ENCODE data around the gene SLMAP. TPM values are rescaled to one million over a fixed set of nuclear protein-coding genes. Genes with fewer than 3 reads are reported as not detected.

SLMAP gene
- polyA plus RNA-seq, 1 of the 3 experiments (the other 2 are of a cell fraction) = 10.5 TPM

GRCh38 chr3:57818772-57819171 lies 62.7 kb downstream of the SLMAP start:
- Histone ChIP-seq H3K4me3 (ENCODE audit: low read depth in 2 of 2, low read length in 1 of 2) (no peak overlapping the region), H3K36me3 (replicated peaks in 1 of 2; ENCODE audit: control insufficient read depth in 1 of 2, insufficient read depth in 2 of 2, low read length in 1 of 2) (peaks cover 0 to under 1% of the 10 kb centered on the region in 2 experiments), H3K9me3 (no peaks in the 10 kb centered on the region), H3K79me2 (ENCODE audit: insufficient read depth) (peaks cover 66% of the 10 kb centered on the region), H2AFZ (ENCODE audit: low read depth) (no peak overlapping the region), H3K27me3 (ENCODE audit: insufficient read depth) (no peaks in the 10 kb centered on the region), H3K27ac (ENCODE audit: low read depth in 2 of 2, low read length in 1 of 2) (no peak overlapping the region), H3F3A (replicated peaks; ENCODE audit: insufficient read depth) (peaks cover 8% of the 10 kb centered on the region), H3K4me2 (no peak overlapping the region), H3K4me1 (ENCODE audit: control insufficient read depth in 1 of 2, insufficient read depth in 2 of 2, low read depth in 1 of 2, low read length in 1 of 2) (peaks cover 4 to 5% of the 10 kb centered on the region in 2 experiments; a peak in 3 of 4 replicates), H3K9me2 (no peaks in the 10 kb centered on the region), H3K9ac (no peak overlapping the region), H4K20me1 (ENCODE audit: insufficient read depth) (peaks cover 30% of the 10 kb centered on the region)
- DNase-seq = no peak
- TF ChIP-seq, protein P1, sequence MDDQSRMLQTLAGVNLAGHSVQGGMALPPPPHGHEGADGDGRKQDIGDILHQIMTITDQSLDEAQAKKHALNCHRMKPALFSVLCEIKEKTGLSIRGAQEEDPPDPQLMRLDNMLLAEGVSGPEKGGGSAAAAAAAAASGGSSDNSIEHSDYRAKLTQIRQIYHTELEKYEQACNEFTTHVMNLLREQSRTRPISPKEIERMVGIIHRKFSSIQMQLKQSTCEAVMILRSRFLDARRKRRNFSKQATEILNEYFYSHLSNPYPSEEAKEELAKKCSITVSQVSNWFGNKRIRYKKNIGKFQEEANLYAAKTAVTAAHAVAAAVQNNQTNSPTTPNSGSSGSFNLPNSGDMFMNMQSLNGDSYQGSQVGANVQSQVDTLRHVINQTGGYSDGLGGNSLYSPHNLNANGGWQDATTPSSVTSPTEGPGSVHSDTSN (IDR thresholded peaks at IDR 0.05) = no peak
- TF ChIP-seq MXI1 (IDR thresholded peaks at IDR 0.05; ENCODE audit: low read depth, low read length) = no peak
- TF ChIP-seq TAF1 (IDR thresholded peaks at IDR 0.05; ENCODE audit: borderline replicate concordance, low read depth, low read length) = no peak
- no peak for TF ChIP-seq TEAD4 (IDR thresholded peaks at IDR 0.05; ENCODE audit: borderline replicate concordance, insufficient read depth)
- TF ChIP-seq GABPA (IDR thresholded peaks at IDR 0.05; ENCODE audit: low read depth) = no peak
- TF ChIP-seq ELF1 (IDR thresholded peaks at IDR 0.05) = no peak
- TF ChIP-seq FOXM1 (IDR thresholded peaks at IDR 0.05; ENCODE audit: low read depth) = no peak
- no peak for TF ChIP-seq CHD2 (IDR thresholded peaks at IDR 0.05; ENCODE audit: low read length, partially characterized antibody)
- no peak for TF ChIP-seq EP300 (IDR thresholded peaks at IDR 0.05; ENCODE audit: borderline replicate concordance in 1 of 2, low read depth in 1 of 2, low read length in 1 of 2)
- TF ChIP-seq RAD21 (IDR thresholded peaks at IDR 0.05; ENCODE audit: low read length) = no peak
- TF ChIP-seq, protein P2, sequence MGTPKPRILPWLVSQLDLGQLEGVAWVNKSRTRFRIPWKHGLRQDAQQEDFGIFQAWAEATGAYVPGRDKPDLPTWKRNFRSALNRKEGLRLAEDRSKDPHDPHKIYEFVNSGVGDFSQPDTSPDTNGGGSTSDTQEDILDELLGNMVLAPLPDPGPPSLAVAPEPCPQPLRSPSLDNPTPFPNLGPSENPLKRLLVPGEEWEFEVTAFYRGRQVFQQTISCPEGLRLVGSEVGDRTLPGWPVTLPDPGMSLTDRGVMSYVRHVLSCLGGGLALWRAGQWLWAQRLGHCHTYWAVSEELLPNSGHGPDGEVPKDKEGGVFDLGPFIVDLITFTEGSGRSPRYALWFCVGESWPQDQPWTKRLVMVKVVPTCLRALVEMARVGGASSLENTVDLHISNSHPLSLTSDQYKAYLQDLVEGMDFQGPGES (IDR thresholded peaks at IDR 0.05; ENCODE audit: low read depth, low read length) = no peak
- TF ChIP-seq USF1 (IDR thresholded peaks at IDR 0.05; ENCODE audit: borderline replicate concordance, low read depth) = no peak
- no peak for TF ChIP-seq RCOR1 (IDR thresholded peaks at IDR 0.05; ENCODE audit: low read length)
- no peak for TF ChIP-seq EZH2phosphoT487 (IDR thresholded peaks at IDR 0.05; ENCODE audit: borderline replicate concordance, low read depth)
- TF ChIP-seq GATA2 (CRISPR knock-in tag; IDR thresholded peaks at IDR 0.05) = no peak
- no peak for TF ChIP-seq JUND (IDR thresholded peaks at IDR 0.05)
- CTCF ChIA-PET = no interaction called here
- POLR2A ChIA-PET = no interaction called here

DNA sequence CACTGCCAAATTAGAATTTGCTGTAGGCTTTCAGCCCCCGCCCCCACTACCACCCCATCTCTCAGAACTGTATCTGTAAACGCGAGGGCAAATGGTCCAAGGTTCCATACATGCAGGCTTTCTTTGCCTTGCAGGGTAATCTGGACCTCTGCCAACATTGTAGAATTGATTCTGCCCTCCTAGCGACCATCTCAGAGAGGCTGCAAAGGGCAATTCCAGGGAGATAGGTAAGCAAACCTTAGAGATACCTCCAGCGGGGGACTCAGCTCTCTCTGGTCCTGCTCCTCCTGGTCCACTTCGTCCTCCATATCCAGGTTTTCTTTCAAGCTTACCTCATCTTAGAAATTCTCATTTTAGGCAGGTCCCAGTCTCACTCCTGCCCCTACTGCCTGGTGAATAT lies 64.4 kb downstream of the SLMAP start:
- no peaks in the 10 kb centered on the region for H3K9me2 ChIP-seq
- no peak overlapping the region for H3K4me2 ChIP-seq
- TF ChIP-seq FOXM1 (IDR thresholded peaks at IDR 0.05; ENCODE audit: low read depth) (no peak), NFIC (IDR thresholded peaks at IDR 0.05; ENCODE audit: borderline replicate concordance) (0 out of 2 replicates have a peak, but pooled peaks have one; percentile 7)
- DNase-seq = no peak
- no peak overlapping the region for H3K27ac ChIP-seq (ENCODE audit: low read depth in 2 of 2, low read length in 1 of 2)
- peaks cover 30% of the 10 kb centered on the region for H4K20me1 ChIP-seq (ENCODE audit: insufficient read depth)
- H3K4me3 ChIP-seq (ENCODE audit: low read depth in 2 of 2, low read length in 1 of 2) = no peak overlapping the region
- no peaks in the 10 kb centered on the region for H3K27me3 ChIP-seq (ENCODE audit: insufficient read depth)
- H2AFZ ChIP-seq (ENCODE audit: low read depth) = no peak overlapping the region
- ChIA-PET CTCF (no interaction called here), POLR2A (no interaction called here)
- no peaks in the 10 kb centered on the region for H3K36me3 ChIP-seq (replicated peaks in 1 of 2; ENCODE audit: control insufficient read depth in 1 of 2, insufficient read depth in 2 of 2, low read length in 1 of 2)
- H3K4me1 ChIP-seq (ENCODE audit: control insufficient read depth in 1 of 2, insufficient read depth in 2 of 2, low read depth in 1 of 2, low read length in 1 of 2) = peaks cover 4 to 5% of the 10 kb centered on the region in 2 experiments; a peak in 3 of 4 replicates
- H3K79me2 ChIP-seq (ENCODE audit: insufficient read depth) = peaks cover 65% of the 10 kb centered on the region
- H3F3A ChIP-seq (replicated peaks; ENCODE audit: insufficient read depth) = peaks cover 8% of the 10 kb centered on the region
- H3K9me3 ChIP-seq = no peaks in the 10 kb centered on the region
- no peak overlapping the region for H3K9ac ChIP-seq
- WGBS (ENCODE audit: low lambda C conversion rate) = 78% methylated on average over 6 of the region's 6 CpGs

All from SK-N-SH (cell line).